B cell (primary cell): ENCODE results near the gene ST8SIA6. TPM values are rescaled to one million over a fixed set of nuclear protein-coding genes. Genes with fewer than 3 reads are reported as not detected.

ENCODE experiments used
- ATAC-seq: fragments of 200-7000 bp; cut with Tn5 transposase; one replicate; pipeline ENCODE4 v1.10.0; 2021; ENCODE audit warnings: low read depth, mild to moderate bottlenecking, moderate number of reproducible peaks, moderate library complexity
- CTCF ChIA-PET: fragments of 350-600 bp; sonication (Branson Sonifier 250); formaldehyde crosslinking; loops from one replicate; lab custom pipeline; 2021; ENCODE audit warnings: antibody characterized with exemption, inconsistent platforms; lab: Charles Lee
- POLR2A ChIA-PET: fragments of 350-600 bp; sonication (Branson Sonifier 250); formaldehyde crosslinking; loops from one replicate; lab custom pipeline; 2021; ENCODE audit warnings: antibody characterized with exemption; lab: Charles Lee
- DNase-seq: peaks from one replicate; pipeline ENCODE4 v3.0.0; 2013
- H2AFZ ChIP-seq: 2 replicates; pipeline ENCODE4 v1.6.1; 2012; ENCODE audit warnings: mild to moderate bottlenecking, low read depth, low read length; ENCODE audit not compliant: insufficient read depth, poor library complexity, severe bottlenecking
- H3K27ac ChIP-seq, 2 donors: 1 replicate in 1 of 2; 2 replicates in 1 of 2; pipeline ENCODE4 v1.5.1; 2012 to 2013; ENCODE audit warnings: low read length in 2 of 2, mild to moderate bottlenecking in 2 of 2, moderate library complexity in 1 of 2
- H3K27me3 ChIP-seq, 4 experiments: fragments of 200-600 bp in 1 of 4; sonication (generic) in 1 of 4; replicated peaks in 1 of 4; 1 replicate in 2 of 4; 2 replicates in 2 of 4; pipeline versions ENCODE4 v1.6.1 to v1.7.0; 2013 to 2016; ENCODE audit warnings: low read length in 3 of 4, mild to moderate bottlenecking in 2 of 4, mixed read lengths in 1 of 4, moderate library complexity in 1 of 4; ENCODE audit not compliant: insufficient read depth in 4 of 4, control insufficient read depth in 3 of 4; ENCODE audit errors: control extremely low read depth in 1 of 4
- H3K36me3 ChIP-seq, 2 experiments: replicated peaks in 1 of 2; 1 replicate in 1 of 2; 2 replicates in 1 of 2; pipeline versions ENCODE4 v1.6.1 to v1.7.1; 2013; ENCODE audit warnings: low read length in 1 of 2; ENCODE audit not compliant: insufficient read depth in 2 of 2, control insufficient read depth in 1 of 2; ENCODE audit errors: control extremely low read depth in 1 of 2, extremely low read depth in 1 of 2
- H3K4me1 ChIP-seq, 2 donors: fragments of 200-600 bp in 1 of 2; sonication (generic) in 1 of 2; 1 replicate in 1 of 2; 2 replicates in 1 of 2; pipeline versions ENCODE4 v1.5.1 to v1.6.1; 2013 to 2017; ENCODE audit warnings: low read length in 2 of 2; ENCODE audit not compliant: control insufficient read depth in 2 of 2, insufficient read depth in 2 of 2
- H3K4me2 ChIP-seq: replicated peaks from 2 replicates; pipeline ENCODE3; 2012; ENCODE audit warnings: mild to moderate bottlenecking, low read depth, low read length; ENCODE audit not compliant: poor library complexity, severe bottlenecking
- H3K4me3 ChIP-seq, 5 experiments: fragments of 200-600 bp in 1 of 5; sonication (generic) in 1 of 5; 1 replicate in 3 of 5; 2 replicates in 2 of 5; pipeline versions ENCODE4 v1.5.1 to v1.7.0; 2011 to 2016; ENCODE audit warnings: low read length in 4 of 5, mild to moderate bottlenecking in 4 of 5, low read depth in 2 of 5, control low read depth in 1 of 5, moderate library complexity in 1 of 5; ENCODE audit not compliant: insufficient read depth in 1 of 5; ENCODE audit errors: control extremely low read depth in 1 of 5, extremely low read depth in 1 of 5
- H3K79me2 ChIP-seq: fragments of 200-600 bp; sonication (generic); one replicate; pipeline ENCODE4 v1.6.0; 2016; ENCODE audit warnings: low read length; ENCODE audit not compliant: control insufficient read depth, insufficient read depth
- H3K9ac ChIP-seq: fragments of 200-600 bp; sonication (generic); 2 replicates; pipeline ENCODE4 v1.6.1; 2017; ENCODE audit warnings: mild to moderate bottlenecking, low read length, moderate library complexity
- H3K9me3 ChIP-seq, 3 donors: one replicate each; pipeline versions ENCODE4 v1.6.1 to v1.7.1; 2013; ENCODE audit warnings: low read length in 2 of 3; ENCODE audit not compliant: control insufficient read depth in 2 of 3, insufficient read depth in 1 of 3; ENCODE audit errors: control extremely low read depth in 1 of 3
- H4K20me1 ChIP-seq: 2 replicates; pipeline ENCODE4 v1.6.0; 2012; ENCODE audit warnings: mild to moderate bottlenecking, low read length; ENCODE audit not compliant: insufficient read depth, control insufficient read depth, poor library complexity, severe bottlenecking
- H3K27ac Mint-ChIP-seq: one replicate; pipeline ENCODE4 v1.8.0; 2021; ENCODE audit warnings: mixed read lengths
- H3K27me3 Mint-ChIP-seq: one replicate; pipeline ENCODE4 v1.8.0; 2021; ENCODE audit warnings: mixed read lengths
- H3K4me1 Mint-ChIP-seq: one replicate; pipeline ENCODE4 v1.8.0; 2021; ENCODE audit warnings: mixed read lengths
- H3K4me3 Mint-ChIP-seq: one replicate; pipeline ENCODE4 v1.8.0; 2021; ENCODE audit warnings: mixed read lengths
- H3K9me3 Mint-ChIP-seq: one replicate; pipeline ENCODE4 v1.8.0; 2022; ENCODE audit warnings: mixed read lengths; ENCODE audit not compliant: insufficient read depth
- EZH2 ChIP-seq: IDR thresholded peaks from 2 replicates; pipeline ENCODE4 v1.6.1; 2012; ENCODE audit warnings: borderline replicate concordance, low read depth, mild to moderate bottlenecking, moderate library complexity, low read length; ENCODE audit not compliant: insufficient read depth, poor library complexity, severe bottlenecking
- WGBS: methylation state at CpG from one replicate; pipeline ENCODE4 v1.1.5; 2013; ENCODE audit warnings: missing lambda C conversion rate; ENCODE audit not compliant: insufficient coverage; 5-methylcytosine and 5-hydroxymethylcytosine counted together
- intact Hi-C: fragments of 100-400 bp; cut with micrococcal nuclease; formaldehyde crosslinking; loops from one replicate; pipeline ENCODE4 v1.10.0; 2022
- polyA plus RNA-seq: library from polyadenylated mRNA; depleted of rRNA; stranded (reverse); fragments of >200 nt; gene quantifications from 2 replicates; pipeline ENCODE4 v1.2.3, GENCODE V29; 2012
- total RNA-seq, 2 donors: library from RNA; stranded (reverse); fragments of 120-200 nt in 1 of 2; gene quantifications; 1 replicate in 1 of 2; 2 replicates in 1 of 2; pipeline versions ENCODE4 v1.2.3 to v1.2.4, GENCODE V29; 2013 to 2022
- TF ChIP-seq, protein P1 (sequence below): fragments of 200-600 bp; IDR thresholded peaks from one replicate; pipeline ENCODE4 v1.8.0; 2022; ENCODE audit warnings: antibody characterized with exemption, mild to moderate bottlenecking

Gene ST8SIA6
- total and polyA plus RNA-seq, 2 donors (not counting 1 experiment from before 2014, with no cell fraction given) = 0.04 TPM; not detected in 1

DNA sequence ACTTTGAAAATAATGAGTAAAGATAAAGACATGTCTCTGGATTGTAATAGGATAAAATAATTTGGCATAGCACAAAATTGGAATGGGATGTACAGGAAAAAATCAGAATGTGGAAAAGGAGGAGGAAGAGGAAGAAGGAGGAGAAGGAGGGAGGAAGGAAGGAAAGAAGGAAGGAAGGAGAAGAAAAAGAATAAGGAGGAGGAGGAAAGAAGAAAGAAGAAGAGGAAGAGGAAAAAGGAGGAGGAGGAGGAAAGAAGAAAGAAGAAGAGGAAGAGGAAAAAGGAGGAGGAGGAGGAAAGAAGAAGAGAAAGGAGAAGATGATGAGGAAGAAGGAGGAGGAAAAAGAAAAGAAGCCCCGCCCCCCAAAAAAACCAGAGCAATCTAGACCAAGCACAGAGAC is 95.9 kb downstream of the ST8SIA6 start:
- no peak overlapping the region for H3K4me3 ChIP-seq
- ATAC-seq (no peak), DNase-seq (no peak)
- POLR2A ChIA-PET = no interaction called here
- TF ChIP-seq, protein P1, sequence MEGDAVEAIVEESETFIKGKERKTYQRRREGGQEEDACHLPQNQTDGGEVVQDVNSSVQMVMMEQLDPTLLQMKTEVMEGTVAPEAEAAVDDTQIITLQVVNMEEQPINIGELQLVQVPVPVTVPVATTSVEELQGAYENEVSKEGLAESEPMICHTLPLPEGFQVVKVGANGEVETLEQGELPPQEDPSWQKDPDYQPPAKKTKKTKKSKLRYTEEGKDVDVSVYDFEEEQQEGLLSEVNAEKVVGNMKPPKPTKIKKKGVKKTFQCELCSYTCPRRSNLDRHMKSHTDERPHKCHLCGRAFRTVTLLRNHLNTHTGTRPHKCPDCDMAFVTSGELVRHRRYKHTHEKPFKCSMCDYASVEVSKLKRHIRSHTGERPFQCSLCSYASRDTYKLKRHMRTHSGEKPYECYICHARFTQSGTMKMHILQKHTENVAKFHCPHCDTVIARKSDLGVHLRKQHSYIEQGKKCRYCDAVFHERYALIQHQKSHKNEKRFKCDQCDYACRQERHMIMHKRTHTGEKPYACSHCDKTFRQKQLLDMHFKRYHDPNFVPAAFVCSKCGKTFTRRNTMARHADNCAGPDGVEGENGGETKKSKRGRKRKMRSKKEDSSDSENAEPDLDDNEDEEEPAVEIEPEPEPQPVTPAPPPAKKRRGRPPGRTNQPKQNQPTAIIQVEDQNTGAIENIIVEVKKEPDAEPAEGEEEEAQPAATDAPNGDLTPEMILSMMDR = peak; percentile 4
- TF ChIP-seq EZH2 = no peak
- H3K4me2 ChIP-seq = no peak overlapping the region
- no peaks in the 10 kb centered on the region for H3K4me1 Mint-ChIP-seq
- no peaks in the 10 kb centered on the region for H4K20me1 ChIP-seq
- no peaks in the 10 kb centered on the region for H3K36me3 ChIP-seq
- CTCF ChIA-PET = no interaction called here
- H3K27ac ChIP-seq = no peak overlapping the region
- peaks cover 11% of the 10 kb centered on the region for H3K27me3 Mint-ChIP-seq
- no peak overlapping the region for H3K27ac Mint-ChIP-seq
- H3K9me3 Mint-ChIP-seq = no peaks in the 10 kb centered on the region
- H3K79me2 ChIP-seq = no peaks in the 10 kb centered on the region
- H3K27me3 ChIP-seq = no peaks in the 10 kb centered on the region
- H3K9me3 ChIP-seq = no peaks in the 10 kb centered on the region
- H3K4me3 Mint-ChIP-seq = no peak overlapping the region
- H2AFZ ChIP-seq = no peak overlapping the region
- intact Hi-C loops = no loop called here
- H3K9ac ChIP-seq = no peak overlapping the region
- no peaks in the 10 kb centered on the region for H3K4me1 ChIP-seq
- WGBS = no CpG with 5 or more reads among the region's 1 CpG

DNA sequence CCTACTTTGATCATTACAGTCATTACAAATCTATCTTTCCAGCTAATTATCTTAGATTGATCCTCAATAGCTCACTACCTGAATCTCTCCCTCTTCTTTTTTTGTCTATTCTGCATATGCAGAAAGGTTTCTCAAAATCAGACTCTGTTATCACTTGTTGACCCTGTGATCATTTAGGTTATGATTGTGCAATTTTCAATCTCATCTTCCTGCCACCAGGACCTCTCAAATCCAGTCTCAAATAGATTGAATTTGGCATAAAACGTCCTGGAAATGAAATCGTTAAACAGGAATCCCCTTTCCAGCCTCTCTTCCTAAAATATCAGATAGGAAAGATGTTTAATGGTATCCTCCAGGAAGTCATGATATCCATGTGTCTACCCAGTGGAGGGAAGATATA is 96.6 kb downstream of the ST8SIA6 start:
- intact Hi-C loops = no loop called here
- Mint-ChIP-seq H3K9me3 (no peaks in the 10 kb centered on the region), H3K4me3 (no peak overlapping the region), H3K27me3 (peaks cover 11% of the 10 kb centered on the region), H3K4me1 (no peaks in the 10 kb centered on the region), H3K27ac (no peak overlapping the region)
- CTCF ChIA-PET = no interaction called here
- Histone ChIP-seq H3K4me2 (no peak overlapping the region), H3K36me3 (no peaks in the 10 kb centered on the region), H3K27ac (no peak overlapping the region), H3K79me2 (no peaks in the 10 kb centered on the region), H3K4me3 (no peak overlapping the region), H3K27me3 (no peaks in the 10 kb centered on the region), H4K20me1 (no peaks in the 10 kb centered on the region), H3K9ac (no peak overlapping the region), H2AFZ (no peak overlapping the region), H3K9me3 (no peaks in the 10 kb centered on the region), H3K4me1 (no peaks in the 10 kb centered on the region)
- POLR2A ChIA-PET = no interaction called here
- no peak for ATAC-seq
- DNase-seq = no peak
- TF ChIP-seq, protein P1 = no peak
- no peak for TF ChIP-seq EZH2
- no CpG with 5 or more reads among the region's 2 CpGs for WGBS
